GM23338 (cell line): ENCODE measurements around the gene MDM4. TPM values are rescaled to one million over a fixed set of nuclear protein-coding genes. Genes with fewer than 3 reads are reported as not detected.

ENCODE experiments used
- ATAC-seq: fragments of 200-7000 bp; cut with Tn5 transposase; 3 replicates; pipeline ENCODE4 v1.9.1; 2020
- DNase-seq: peaks from one replicate; pipeline ENCODE4 v3.0.0-alpha.2; 2015; ENCODE audit warnings: low spot score
- H2AFZ ChIP-seq: fragments of 200-600 bp; sonication (generic); 2 replicates; pipeline ENCODE4 v1.8.0; 2016; ENCODE audit warnings: antibody characterized with exemption, mild to moderate bottlenecking, moderate library complexity
- H3F3A ChIP-seq: fragments of 200-600 bp; sonication (generic); replicated peaks from 2 replicates; pipeline ENCODE4 v1.8.0; 2017; ENCODE audit warnings: antibody characterized with exemption, mixed run types, low read depth
- H3K27ac ChIP-seq: fragments of 200-600 bp; sonication (generic); 2 replicates; pipeline ENCODE4 v1.6.1; 2016; ENCODE audit warnings: low read depth
- H3K27me3 ChIP-seq: fragments of 200-600 bp; sonication (generic); 2 replicates; pipeline ENCODE4 v1.8.0; 2016; ENCODE audit warnings: mild to moderate bottlenecking, mixed run types, moderate library complexity; ENCODE audit not compliant: insufficient read depth
- H3K36me3 ChIP-seq: fragments of 200-600 bp; sonication (generic); 2 replicates; pipeline ENCODE4 v1.8.0; 2016; ENCODE audit warnings: mild to moderate bottlenecking; ENCODE audit not compliant: insufficient read depth
- H3K4me1 ChIP-seq: fragments of 200-600 bp; sonication (generic); 2 replicates; pipeline ENCODE4 v1.8.0; 2016; ENCODE audit warnings: mild to moderate bottlenecking, moderate library complexity; ENCODE audit not compliant: insufficient read depth
- H3K4me2 ChIP-seq: fragments of 200-600 bp; sonication (generic); 2 replicates; pipeline ENCODE4 v1.7.1; 2017; ENCODE audit warnings: mixed run types
- H3K4me3 ChIP-seq: fragments of 200-600 bp; sonication (generic); 2 replicates; pipeline ENCODE4 v1.6.1; 2016; ENCODE audit warnings: mixed run types
- H3K79me2 ChIP-seq: fragments of 200-600 bp; sonication (generic); replicated peaks from 2 replicates; pipeline ENCODE4 v1.8.0; 2017; ENCODE audit warnings: mild to moderate bottlenecking; ENCODE audit not compliant: insufficient read depth
- H3K9me2 ChIP-seq: fragments of 200-600 bp; sonication (generic); 2 replicates; pipeline ENCODE4 v1.8.0; 2017; ENCODE audit not compliant: insufficient read depth
- H4K20me1 ChIP-seq: fragments of 200-600 bp; sonication (generic); replicated peaks from 2 replicates; pipeline ENCODE4 v1.8.0; 2017; ENCODE audit warnings: mild to moderate bottlenecking; ENCODE audit not compliant: insufficient read depth
- H3K27ac Mint-ChIP-seq: 2 replicates; pipeline ENCODE4 v1.8.0; 2020; ENCODE audit warnings: inconsistent platforms, mild to moderate bottlenecking, moderate library complexity, mixed read lengths
- H3K27me3 Mint-ChIP-seq: 3 replicates; pipeline ENCODE4 v1.8.0; 2022; ENCODE audit warnings: low read depth, mild to moderate bottlenecking, moderate library complexity, mixed read lengths, inconsistent platforms; ENCODE audit not compliant: insufficient read depth, poor library complexity
- H3K36me3 Mint-ChIP-seq: 3 replicates; pipeline ENCODE4 v1.8.0; 2021; ENCODE audit warnings: low read depth, mild to moderate bottlenecking, inconsistent platforms, moderate library complexity, mixed read lengths
- H3K4me1 Mint-ChIP-seq: 3 replicates; pipeline ENCODE4 v1.8.0; 2020; ENCODE audit warnings: mild to moderate bottlenecking, inconsistent platforms, mixed read lengths
- H3K4me3 Mint-ChIP-seq: 3 replicates; pipeline ENCODE4 v1.8.0; 2021; ENCODE audit warnings: moderate library complexity, mild to moderate bottlenecking, inconsistent platforms, mixed read lengths
- H3K9me3 Mint-ChIP-seq: 3 replicates; pipeline ENCODE4 v1.8.0; 2020; ENCODE audit warnings: moderate library complexity, mild to moderate bottlenecking, inconsistent platforms, mixed read lengths
- CREB1 ChIP-seq: fragments of 250-450 bp; sonication (Bioruptor Pico); IDR thresholded peaks from 2 replicates; pipeline ENCODE4 v1.5.0; 2020; ENCODE audit warnings: low read depth, mild to moderate bottlenecking, moderate library complexity
- CTCF ChIP-seq, 2 experiments: fragments of 200-600 bp in 1 of 2; sonication (generic) in 1 of 2; conservative IDR thresholded peaks; 2 replicates each; pipeline versions ENCODE4 v1.5.1 to v1.6.1; 2016 to 2017; ENCODE audit warnings: antibody characterized with exemption in 2 of 2, low read depth in 2 of 2, mild to moderate bottlenecking in 2 of 2, moderate library complexity in 1 of 2
- EZH2 ChIP-seq: fragments of 200-600 bp; sonication (generic); IDR thresholded peaks from one replicate; pipeline ENCODE4 v1.8.0; 2017; ENCODE audit warnings: antibody characterized with exemption, mild to moderate bottlenecking, low read depth; ENCODE audit not compliant: unreplicated experiment
- EZH2phosphoT487 ChIP-seq: fragments of 200-600 bp; sonication (generic); IDR thresholded peaks from one replicate; pipeline ENCODE4 v1.8.1; 2018; ENCODE audit warnings: antibody characterized with exemption; ENCODE audit not compliant: unreplicated experiment
- JUNB ChIP-seq: IDR thresholded peaks from one replicate; pipeline ENCODE4 v1.6.1; 2016; ENCODE audit warnings: antibody characterized with exemption; ENCODE audit not compliant: unreplicated experiment
- POLR2AphosphoS5 ChIP-seq: IDR thresholded peaks from 2 replicates; pipeline ENCODE4 v1.6.1; 2016; ENCODE audit warnings: antibody characterized with exemption, low read depth
- REST ChIP-seq: IDR thresholded peaks from one replicate; pipeline ENCODE4 v1.6.1; 2018; ENCODE audit warnings: antibody characterized with exemption; ENCODE audit not compliant: unreplicated experiment
- ZNF114 ChIP-seq: fragments of 250-450 bp; sonication (Bioruptor Pico); IDR thresholded peaks from 2 replicates; pipeline ENCODE4 v1.5.0; 2020; ENCODE audit warnings: mild to moderate bottlenecking, moderate library complexity
- ZNF331 ChIP-seq: fragments of 250-450 bp; sonication (Bioruptor Pico); IDR thresholded peaks from 2 replicates; pipeline ENCODE4 v1.5.0; 2020; ENCODE audit warnings: low read depth, mild to moderate bottlenecking, moderate library complexity
- ZNF462 ChIP-seq: fragments of 250-450 bp; sonication (Bioruptor Pico); IDR thresholded peaks from 2 replicates; pipeline ENCODE4 v1.5.0; 2020; ENCODE audit warnings: mild to moderate bottlenecking, moderate library complexity
- polyA plus RNA-seq: library from polyadenylated mRNA; unstranded; fragments of >200 nt; fragmentation: Nextera tagmentation; extraction: Ambion mirVana; gene quantifications from 2 replicates; pipeline ENCODE4 v1.2.1, GENCODE V29; 2016
- total RNA-seq: library from RNA; depleted of rRNA; stranded (reverse); fragments of >200 nt; shearing (Covaris generic); gene quantifications from 2 replicates; pipeline ENCODE4 v1.2.3, GENCODE V29; 2014

Gene MDM4
- total and polyA plus RNA-seq, 2 experiments from 2014 or later = 24.8 to 56.1 TPM

GRCh38 chr1:204587621-204588020 is 71.4 kb downstream of the MDM4 start:
- Histone ChIP-seq H3K36me3 (no peaks in the 10 kb centered on the region), H4K20me1 (no peaks in the 10 kb centered on the region), H2AFZ (no peak overlapping the region), H3K27me3 (no peaks in the 10 kb centered on the region), H3F3A (0 out of 2 replicates have a peak, but pooled peaks cover 3% of the 10 kb centered on the region), H3K27ac (no peak overlapping the region), H3K4me3 (no peak overlapping the region), H3K9me2 (peaks cover 4% of the 10 kb centered on the region; the same call in 1 of the 2 replicates), H3K4me1 (peaks cover 22% of the 10 kb centered on the region), H3K79me2 (no peaks in the 10 kb centered on the region), H3K4me2 (no peak overlapping the region)
- H3K36me3 Mint-ChIP-seq = no peaks in the 10 kb centered on the region; the same call in 2 of the 3 replicates
- peaks cover 10% of the 10 kb centered on the region for H3K27me3 Mint-ChIP-seq
- H3K4me3 Mint-ChIP-seq = no peak overlapping the region
- peaks cover 28% of the 10 kb centered on the region for H3K4me1 Mint-ChIP-seq
- no peak for ATAC-seq
- no peak for DNase-seq
- no peak overlapping the region for H3K27ac Mint-ChIP-seq
- TF ChIP-seq ZNF331 (CRISPR knock-in tag) = no peak
- TF ChIP-seq EZH2 = no peak
- no peak for TF ChIP-seq POLR2AphosphoS5
- TF ChIP-seq CREB1 = no peak
- no peak for TF ChIP-seq JUNB
- TF ChIP-seq CTCF (conservative IDR thresholded peaks at IDR 0.05; ENCODE audit: low read depth in 2 of 2) = no peak
- TF ChIP-seq ZNF114 = no peak
- TF ChIP-seq ZNF462 (CRISPR knock-in tag) = no peak
- no peak for TF ChIP-seq REST
- TF ChIP-seq EZH2phosphoT487 = no peak
- no peaks in the 10 kb centered on the region; the same call in 2 of the 3 replicates for H3K9me3 Mint-ChIP-seq
